HG03039 (cell line): ENCODE results near the gene GRIK2.

ENCODE experiments used
- ATAC-seq: cut with Tn5 transposase; IDR thresholded peaks from one replicate; pipeline ENCODE4 v1.9.1; 2021; ENCODE audit warnings: mild to moderate bottlenecking, moderate library complexity; ENCODE audit not compliant: unreplicated experiment

Gene GRIK2

DNA sequence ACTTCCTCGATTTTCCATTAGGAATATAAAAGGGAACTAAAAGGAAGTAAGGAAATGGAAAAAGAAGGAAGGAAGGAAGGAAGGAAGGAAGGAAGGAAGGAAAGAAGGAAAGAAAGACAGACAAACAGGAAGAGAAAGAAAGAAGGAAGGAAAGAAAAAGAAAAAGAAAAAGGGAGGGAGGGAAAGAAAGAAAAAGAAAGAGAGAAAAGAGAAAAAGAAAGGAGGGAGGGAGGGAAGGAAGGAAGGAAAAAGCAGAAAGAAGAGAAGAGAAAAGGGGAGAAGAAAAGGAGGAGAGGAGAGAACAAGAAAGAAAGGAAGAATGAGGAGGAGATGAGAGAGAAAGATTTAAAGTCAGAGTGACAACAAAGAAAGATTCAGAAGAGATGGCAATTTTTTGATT is 724.5 kb downstream of the GRIK2 start:
- ATAC-seq: no peak
